Activated CD8-positive, alpha-beta T cell treated with anti-CD3 and anti-CD28 coated beads for 36 hours (primary cell): Measurements from ENCODE around the gene DAGLB. TPM values are rescaled to one million over a fixed set of nuclear protein-coding genes. Genes with fewer than 3 reads are reported as not detected.
A peak's percentile ranks its signal among the peaks of the same experiment; 100 is the strongest.
"Not testable (repeated sequence)": the region's sequence is repeated elsewhere in the genome, so short reads cannot be mapped to it uniquely, and the experiment has no call there.

Source experiments
- ATAC-seq: fragments of 200-7000 bp; cut with Tn5 transposase; one replicate; pipeline ENCODE4 v1.10.0; 2021; ENCODE audit warnings: mild to moderate bottlenecking, moderate library complexity
- CTCF ChIA-PET: fragments of 350-600 bp; sonication (Branson Sonifier 250); formaldehyde crosslinking; loops from one replicate; lab custom pipeline; 2021; ENCODE audit warnings: antibody characterized with exemption; lab: Charles Lee
- POLR2A ChIA-PET: fragments of 350-600 bp; sonication (Branson Sonifier 250); formaldehyde crosslinking; loops from one replicate; lab custom pipeline; 2021; ENCODE audit warnings: antibody characterized with exemption; lab: Charles Lee
- DNase-seq: peaks from one replicate; pipeline ENCODE4 v3.0.0-alpha.2; 2020
- H3K27ac Mint-ChIP-seq: one replicate; pipeline ENCODE4 v1.8.0; 2021; ENCODE audit warnings: mild to moderate bottlenecking, mixed read lengths
- H3K27me3 Mint-ChIP-seq: one replicate; pipeline ENCODE4 v1.8.0; 2021; ENCODE audit warnings: mixed read lengths
- H3K36me3 Mint-ChIP-seq: one replicate; pipeline ENCODE4 v1.8.0; 2021; ENCODE audit warnings: low read depth, mixed read lengths
- H3K4me1 Mint-ChIP-seq: one replicate; pipeline ENCODE4 v1.8.0; 2021; ENCODE audit warnings: low read depth, mixed read lengths
- H3K4me3 Mint-ChIP-seq: one replicate; pipeline ENCODE4 v1.8.0; 2021; ENCODE audit warnings: mild to moderate bottlenecking, moderate library complexity, mixed read lengths
- H3K9me3 Mint-ChIP-seq: one replicate; pipeline ENCODE4 v1.8.0; 2021; ENCODE audit warnings: mixed read lengths
- intact Hi-C: fragments of 100-400 bp; cut with micrococcal nuclease; formaldehyde crosslinking; loops from one replicate; pipeline ENCODE4 v1.10.0; 2022
- total RNA-seq, 2 experiments: library from RNA; stranded (reverse); gene quantifications; one replicate each; pipeline ENCODE4 v1.2.3, GENCODE V29; 2021
- TF ChIP-seq, protein P1 (sequence below): fragments of 200-600 bp; IDR thresholded peaks from one replicate; pipeline ENCODE4 v1.8.0; 2022; ENCODE audit warnings: antibody characterized with exemption, mild to moderate bottlenecking

DAGLB gene
- total RNA-seq, 2 experiments from 2014 or later = 17.7 to 20.2 TPM

DNA sequence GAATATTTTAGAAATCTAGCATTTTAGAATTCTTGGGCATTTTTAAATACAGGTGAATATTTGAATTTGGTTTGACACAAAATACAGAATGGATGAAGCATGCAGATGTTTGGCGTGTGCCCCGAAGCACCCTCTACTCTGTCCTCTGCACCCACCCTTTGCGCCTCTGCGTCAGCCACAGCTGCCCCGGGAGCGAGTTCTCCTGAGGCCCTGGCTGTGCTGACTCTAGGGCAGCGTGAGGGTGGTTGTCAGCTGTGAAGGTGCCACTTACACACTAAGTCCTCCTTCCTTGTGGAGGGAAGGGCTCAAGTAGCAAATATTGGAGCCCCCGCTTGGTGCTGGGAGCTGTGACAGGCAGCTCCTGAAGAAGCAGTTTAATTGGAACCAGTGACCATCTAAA lies 48.4 kb downstream of the DAGLB start:
- CTCF ChIA-PET = interaction anchor here (1.0 kb wide), 1 partner anchor 9 kb away, joined by 4 read pairs; no protein-coding TSS in a partner anchor
- Mint-ChIP-seq H3K4me3 (no peak overlapping the region), H3K27me3 (no peaks in the 10 kb centered on the region), H3K9me3 (no peaks in the 10 kb centered on the region), H3K36me3 (peaks cover 32% of the 10 kb centered on the region), H3K27ac (peak overlapping the region; percentile 25), H3K4me1 (peaks cover 26% of the 10 kb centered on the region)
- intact Hi-C loops = no loop called here
- DNase-seq (no peak), ATAC-seq (no peak)
- TF ChIP-seq, protein P1, sequence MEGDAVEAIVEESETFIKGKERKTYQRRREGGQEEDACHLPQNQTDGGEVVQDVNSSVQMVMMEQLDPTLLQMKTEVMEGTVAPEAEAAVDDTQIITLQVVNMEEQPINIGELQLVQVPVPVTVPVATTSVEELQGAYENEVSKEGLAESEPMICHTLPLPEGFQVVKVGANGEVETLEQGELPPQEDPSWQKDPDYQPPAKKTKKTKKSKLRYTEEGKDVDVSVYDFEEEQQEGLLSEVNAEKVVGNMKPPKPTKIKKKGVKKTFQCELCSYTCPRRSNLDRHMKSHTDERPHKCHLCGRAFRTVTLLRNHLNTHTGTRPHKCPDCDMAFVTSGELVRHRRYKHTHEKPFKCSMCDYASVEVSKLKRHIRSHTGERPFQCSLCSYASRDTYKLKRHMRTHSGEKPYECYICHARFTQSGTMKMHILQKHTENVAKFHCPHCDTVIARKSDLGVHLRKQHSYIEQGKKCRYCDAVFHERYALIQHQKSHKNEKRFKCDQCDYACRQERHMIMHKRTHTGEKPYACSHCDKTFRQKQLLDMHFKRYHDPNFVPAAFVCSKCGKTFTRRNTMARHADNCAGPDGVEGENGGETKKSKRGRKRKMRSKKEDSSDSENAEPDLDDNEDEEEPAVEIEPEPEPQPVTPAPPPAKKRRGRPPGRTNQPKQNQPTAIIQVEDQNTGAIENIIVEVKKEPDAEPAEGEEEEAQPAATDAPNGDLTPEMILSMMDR = no peak
- POLR2A ChIA-PET = no interaction called here

DNA sequence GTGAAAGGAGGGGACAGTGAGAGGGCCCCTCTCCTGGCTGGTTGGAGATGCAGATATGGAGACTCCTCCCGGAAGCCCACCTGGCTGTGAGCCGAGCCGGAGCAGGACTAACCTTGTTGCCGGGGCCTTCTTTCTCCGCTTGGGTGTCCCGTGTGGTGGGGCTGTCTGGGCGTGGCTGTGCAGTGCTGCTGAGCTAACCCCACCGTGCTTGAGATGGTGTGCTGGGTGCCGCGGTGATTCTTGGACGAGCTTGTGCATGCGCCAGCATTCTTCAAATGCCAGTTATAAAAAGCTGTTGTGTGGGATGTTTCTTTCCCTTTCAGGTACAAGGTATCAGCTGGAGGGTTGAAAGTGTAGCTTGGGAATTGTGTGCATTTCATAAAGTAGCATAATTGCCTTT lies 48.8 kb downstream of the DAGLB start:
- H3K27ac Mint-ChIP-seq = peak overlapping the region; percentile 25
- intact Hi-C loops = no loop called here

DNA sequence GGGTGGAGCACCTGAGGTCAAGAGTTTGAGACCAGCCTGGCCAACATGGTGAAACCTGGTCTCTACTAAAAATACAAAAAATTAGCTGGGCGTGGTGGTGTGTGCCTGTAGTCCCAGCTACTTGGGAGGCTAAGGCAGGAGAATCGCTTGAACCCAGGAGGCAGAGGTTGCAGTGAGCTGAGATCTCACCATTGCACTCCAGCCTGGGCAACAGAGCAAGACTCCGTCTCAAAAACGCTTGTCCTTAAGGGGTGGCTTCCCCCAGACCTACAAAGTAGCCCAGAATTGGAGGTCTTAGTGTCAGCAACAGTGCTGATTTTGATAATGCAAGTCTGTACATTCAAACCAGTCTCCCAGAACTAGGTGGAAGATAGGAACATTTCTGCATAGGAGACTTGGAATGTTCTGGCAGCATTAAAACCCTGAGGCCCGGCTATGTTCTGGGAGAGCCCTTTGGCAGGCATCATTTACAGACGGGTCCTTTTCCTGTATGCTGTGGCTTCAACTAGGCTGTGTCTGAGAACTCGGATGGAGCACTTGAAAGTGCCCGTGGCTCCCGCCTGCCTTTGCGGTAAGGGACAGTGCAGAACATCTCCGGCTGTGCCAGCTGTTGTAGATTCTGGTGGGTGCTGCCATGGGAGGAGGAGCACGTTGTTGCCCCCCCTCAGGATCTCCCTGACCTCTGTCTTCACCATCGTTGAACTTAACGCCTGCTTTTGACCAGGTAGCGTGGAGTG lies 49.8 kb downstream of the DAGLB start:
- H3K27me3 Mint-ChIP-seq, intact Hi-C loops, H3K4me3 Mint-ChIP-seq, CTCF ChIA-PET, H3K9me3 Mint-ChIP-seq, H3K27ac Mint-ChIP-seq, DNase-seq, POLR2A ChIA-PET, ATAC-seq: not testable (repeated sequence)
- H3K4me1 Mint-ChIP-seq = peaks cover 39% of the 10 kb centered on the region
- H3K36me3 Mint-ChIP-seq = peaks cover 34% of the 10 kb centered on the region

More for the DNA sequence above, 48.8 kb downstream of the DAGLB start:
- TF ChIP-seq, protein P1 = no peak
- DNase-seq (no peak), ATAC-seq (no peak)
- Mint-ChIP-seq H3K36me3 (peaks cover 32% of the 10 kb centered on the region), H3K4me1 (peaks cover 30% of the 10 kb centered on the region), H3K9me3 (no peaks in the 10 kb centered on the region), H3K27me3 (no peaks in the 10 kb centered on the region), H3K4me3 (no peak overlapping the region)
- POLR2A ChIA-PET = no interaction called here
- CTCF ChIA-PET = interaction anchor here (1.0 kb wide), 1 partner anchor 9 kb away, joined by 4 read pairs; no protein-coding TSS in a partner anchor

DNA sequence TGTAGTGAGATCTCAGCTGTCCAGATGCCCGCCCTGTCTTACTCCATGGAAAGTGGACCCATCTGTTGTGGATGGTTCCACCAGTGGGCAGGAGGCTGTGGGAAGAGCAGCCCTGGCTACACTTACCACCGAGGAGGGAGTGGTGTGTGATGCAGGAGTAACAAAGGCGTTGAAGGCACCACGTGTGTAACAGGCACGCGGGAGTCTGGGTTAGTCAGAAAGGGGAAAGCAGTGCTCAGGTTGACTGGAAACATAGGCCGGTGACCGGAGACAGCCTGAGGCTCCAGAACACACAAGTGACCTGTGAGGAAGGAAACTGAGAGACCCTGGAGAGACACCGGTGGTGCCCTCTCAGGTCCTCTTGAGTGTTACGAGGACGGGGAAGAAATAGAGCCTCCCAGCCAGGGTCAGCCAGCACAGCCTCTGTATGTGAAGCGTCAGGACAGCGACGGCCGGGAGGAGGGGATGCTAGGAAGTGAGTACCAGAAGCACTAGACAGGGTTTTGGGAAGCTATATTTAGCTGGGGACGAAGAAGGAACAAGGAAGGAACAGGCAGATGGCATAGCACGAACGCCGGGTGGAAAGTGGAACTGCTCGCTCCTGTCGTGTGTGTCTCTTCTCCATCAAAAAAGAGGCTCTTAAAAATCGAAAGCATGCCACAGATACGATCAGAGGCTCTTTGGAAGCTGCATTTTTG lies 51.7 kb downstream of the DAGLB start:
- TF ChIP-seq, protein P1 = no peak
- DNase-seq (no peak), ATAC-seq (no peak)
- POLR2A ChIA-PET = no interaction called here
- intact Hi-C loops = no loop called here
- Mint-ChIP-seq H3K4me3 (no peak overlapping the region), H3K27ac (peak overlapping the region; percentile 77), H3K9me3 (no peaks in the 10 kb centered on the region), H3K4me1 (peaks cover 48% of the 10 kb centered on the region), H3K27me3 (no peaks in the 10 kb centered on the region), H3K36me3 (peaks cover 35% of the 10 kb centered on the region)
- CTCF ChIA-PET = no interaction called here

DNA sequence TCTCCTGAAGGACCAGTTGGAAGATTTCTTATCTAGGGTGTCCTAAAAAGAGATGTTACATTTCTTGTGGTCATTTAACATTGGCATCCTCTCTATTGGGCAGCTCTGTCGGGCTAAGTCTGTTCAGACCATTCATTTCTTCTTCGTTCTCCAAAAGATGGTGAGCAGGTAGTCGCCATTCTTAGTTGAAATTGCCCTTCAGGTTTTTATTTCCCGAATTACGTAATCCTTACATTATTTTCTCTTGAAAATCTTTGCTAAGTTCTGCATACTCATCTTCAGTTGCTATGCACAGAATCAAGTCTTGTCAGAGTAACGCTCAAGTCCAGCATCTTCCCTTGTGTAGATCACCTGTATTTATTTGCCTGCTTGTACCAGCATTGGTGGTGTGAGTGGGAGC lies 53.6 kb downstream of the DAGLB start:
- ATAC-seq (no peak), DNase-seq (no peak)
- POLR2A ChIA-PET = interaction anchor here (0.6 kb wide), 1 partner anchor 40 kb away, joined by 3 read pairs; no protein-coding TSS in a partner anchor
- Mint-ChIP-seq H3K9me3 (no peaks in the 10 kb centered on the region), H3K4me1 (peaks cover 48% of the 10 kb centered on the region), H3K36me3 (peaks cover 39% of the 10 kb centered on the region), H3K4me3 (no peak overlapping the region), H3K27ac (peak overlapping the region; percentile 75), H3K27me3 (no peaks in the 10 kb centered on the region)
- TF ChIP-seq, protein P1 = no peak
- CTCF ChIA-PET = no interaction called here
- intact Hi-C loops = no loop called here
